H1 (cell line): ENCODE data around the gene ATP2A3. TPM values are rescaled to one million over a fixed set of nuclear protein-coding genes. Genes with fewer than 3 reads are reported as not detected.

ENCODE experiments used
- CTCF ChIA-PET: fragments of 300-600 bp; sonication (Branson Sonifier 250); formaldehyde crosslinking; loops from one replicate; lab custom pipeline; 2021; ENCODE audit not compliant: partially characterized antibody; lab: Charles Lee
- POLR2A ChIA-PET: fragments of 300-600 bp; sonication (Branson Sonifier 250); formaldehyde crosslinking; loops from one replicate; lab custom pipeline; 2021; ENCODE audit warnings: inconsistent platforms; ENCODE audit not compliant: partially characterized antibody; lab: Charles Lee
- DNase-seq, 2 experiments: peaks; one replicate each; pipeline versions ENCODE4 v3.0.0 to v3.0.0-alpha.2; 2010 to 2022; ENCODE audit warnings: low spot score in 2 of 2, low read depth in 1 of 2, mixed read lengths in 1 of 2
- FAIRE-seq: peaks from 2 replicates; lab custom pipeline; 2011; peaks lifted over from hg19 to GRCh38; lab: Jason Lieb, UNC
- H2AFZ ChIP-seq: 2 replicates; pipeline ENCODE4 v1.8.1; 2012; ENCODE audit warnings: low read length, inconsistent platforms
- H2AK5ac ChIP-seq: 2 replicates; pipeline ENCODE4 v1.6.1; 2013; ENCODE audit warnings: low read depth, low read length
- H2BK120ac ChIP-seq: replicated peaks from 2 replicates; pipeline ENCODE3; 2013; ENCODE audit warnings: low read depth, low read length, inconsistent platforms
- H2BK12ac ChIP-seq: 2 replicates; pipeline ENCODE4 v1.6.1; 2013; ENCODE audit warnings: low read depth, low read length
- H2BK15ac ChIP-seq: 2 replicates; pipeline ENCODE4 v1.6.1; 2013; ENCODE audit warnings: low read length
- H2BK20ac ChIP-seq: 2 replicates; pipeline ENCODE4 v1.6.1; 2013; ENCODE audit warnings: low read length
- H2BK5ac ChIP-seq: 2 replicates; pipeline ENCODE4 v1.6.1; 2013; ENCODE audit warnings: low read depth, low read length
- H3K14ac ChIP-seq: 2 replicates; pipeline ENCODE4 v1.6.1; 2013; ENCODE audit warnings: inconsistent platforms; ENCODE audit not compliant: insufficient read length
- H3K18ac ChIP-seq: 2 replicates; pipeline ENCODE4 v1.6.1; 2013; ENCODE audit warnings: low read length; ENCODE audit errors: extremely low read depth
- H3K23ac ChIP-seq: 2 replicates; pipeline ENCODE4 v1.6.1; 2013; ENCODE audit warnings: inconsistent platforms; ENCODE audit not compliant: insufficient read length
- H3K23me2 ChIP-seq: 2 replicates; pipeline ENCODE4 v1.6.1; 2013; ENCODE audit warnings: low read depth, low read length
- H3K27ac ChIP-seq: 2 replicates; pipeline ENCODE4 v1.6.1; 2011; ENCODE audit warnings: low read depth, low read length, inconsistent platforms
- H3K27me3 ChIP-seq, 4 experiments: replicated peaks in 1 of 4; 1 replicate in 1 of 4; 2 replicates in 3 of 4; pipeline versions ENCODE4 v1.6.1 to v1.8.1; 2011 to 2013; ENCODE audit warnings: low read length in 3 of 4, mild to moderate bottlenecking in 3 of 4, inconsistent platforms in 2 of 4, mixed read lengths in 2 of 4, moderate library complexity in 1 of 4; ENCODE audit not compliant: control insufficient read depth in 3 of 4, insufficient read depth in 3 of 4; ENCODE audit errors: extremely low read depth in 1 of 4
- H3K36me3 ChIP-seq, 4 experiments: 2 replicates each; pipeline versions ENCODE4 v1.6.1 to v1.8.1; 2011 to 2013; ENCODE audit warnings: mild to moderate bottlenecking in 4 of 4, low read length in 3 of 4, moderate library complexity in 2 of 4, control low read depth in 1 of 4, inconsistent platforms in 1 of 4; ENCODE audit not compliant: insufficient read depth in 4 of 4, control insufficient read depth in 2 of 4
- H3K4ac ChIP-seq: replicated peaks from 2 replicates; pipeline ENCODE3; 2013; ENCODE audit warnings: low read length, low read depth, mixed read lengths, inconsistent platforms; ENCODE audit not compliant: insufficient read length
- H3K4me1 ChIP-seq, 4 experiments: replicated peaks in 1 of 4; 1 replicate in 1 of 4; 2 replicates in 3 of 4; pipeline versions ENCODE4 v1.6.1 to v1.8.1; 2011 to 2013; ENCODE audit warnings: low read length in 3 of 4, inconsistent platforms in 2 of 4, mixed read lengths in 1 of 4; ENCODE audit not compliant: insufficient read depth in 4 of 4, control insufficient read depth in 3 of 4
- H3K4me2 ChIP-seq, 2 experiments: 2 replicates each; pipeline versions ENCODE4 v1.6.1 to v1.8.1; 2011 to 2013; ENCODE audit warnings: low read depth in 2 of 2, low read length in 2 of 2, control low read depth in 1 of 2, inconsistent platforms in 1 of 2, mild to moderate bottlenecking in 1 of 2; ENCODE audit not compliant: insufficient read depth in 1 of 2
- H3K4me3 ChIP-seq, 4 experiments: fragments of 200-600, 300-600 bp in 1 of 4; sonication (generic), shearing (Covaris generic), sonication (Bioruptor Twin) in 1 of 4; 2 replicates each; pipeline versions ENCODE4 v1.5.1 to v1.8.1; 2011 to 2016; ENCODE audit warnings: low read length in 4 of 4, low read depth in 3 of 4, control low read depth in 2 of 4, inconsistent platforms in 2 of 4, mild to moderate bottlenecking in 2 of 4, mixed read lengths in 1 of 4, moderate library complexity in 1 of 4; ENCODE audit not compliant: insufficient read depth in 2 of 4; ENCODE audit errors: extremely low read depth in 1 of 4
- H3K56ac ChIP-seq: replicated peaks from 2 replicates; pipeline ENCODE3; 2013; ENCODE audit warnings: low read depth, mild to moderate bottlenecking, mixed read lengths, low read length, inconsistent platforms; ENCODE audit not compliant: insufficient read length
- H3K79me1 ChIP-seq: 2 replicates; pipeline ENCODE4 v1.6.1; 2013; ENCODE audit warnings: low read depth, low read length, control low read depth
- H3K79me2 ChIP-seq, 2 experiments: 2 replicates each; pipeline versions ENCODE4 v1.6.1 to v1.8.1; 2012 to 2013; ENCODE audit warnings: low read length in 2 of 2, mild to moderate bottlenecking in 2 of 2, inconsistent platforms in 1 of 2; ENCODE audit not compliant: insufficient read depth in 2 of 2, control insufficient read depth in 1 of 2
- H3K9ac ChIP-seq, 4 experiments: replicated peaks in 1 of 4; 1 replicate in 1 of 4; 2 replicates in 3 of 4; pipeline versions ENCODE4 v1.6.1 to v1.8.1; 2011 to 2013; ENCODE audit warnings: low read depth in 3 of 4, low read length in 3 of 4, control low read depth in 2 of 4, mild to moderate bottlenecking in 2 of 4, moderate library complexity in 2 of 4, inconsistent platforms in 1 of 4; ENCODE audit errors: extremely low read depth in 1 of 4
- H3K9me3 ChIP-seq, 2 experiments: 2 replicates each; pipeline versions ENCODE4 v1.6.1 to v1.8.1; 2012 to 2013; ENCODE audit warnings: mild to moderate bottlenecking in 2 of 2, moderate library complexity in 2 of 2, control low read depth in 1 of 2, inconsistent platforms in 1 of 2, low read depth in 1 of 2, low read length in 1 of 2, mixed read lengths in 1 of 2; ENCODE audit not compliant: insufficient read depth in 2 of 2
- H4K20me1 ChIP-seq, 2 experiments: replicated peaks in 1 of 2; 2 replicates each; pipeline versions ENCODE3 to v1.8.1; 2011 to 2013; ENCODE audit warnings: inconsistent platforms in 2 of 2, low read length in 2 of 2, mild to moderate bottlenecking in 1 of 2; ENCODE audit not compliant: insufficient read depth in 2 of 2, control insufficient read depth in 1 of 2
- H4K5ac ChIP-seq: 2 replicates; pipeline ENCODE4 v1.6.1; 2013; ENCODE audit warnings: low read length, low read depth, mixed read lengths, inconsistent platforms; ENCODE audit not compliant: insufficient read length
- H4K8ac ChIP-seq: 2 replicates; pipeline ENCODE4 v1.8.0; 2013; ENCODE audit warnings: mild to moderate bottlenecking, moderate library complexity, low read length, inconsistent platforms; ENCODE audit not compliant: insufficient read depth; ENCODE audit errors: extremely low read depth
- H4K91ac ChIP-seq: replicated peaks from 2 replicates; pipeline ENCODE3; 2013; ENCODE audit warnings: low read length, mixed read lengths, inconsistent platforms; ENCODE audit not compliant: insufficient read length
- SIRT6 ChIP-seq: IDR thresholded peaks from one replicate; pipeline ENCODE4 v1.7.1; 2012; ENCODE audit warnings: low read length, inconsistent platforms
- WGBS, 2 experiments: shearing (Covaris generic) in 1 of 2; methylation state at CpG; one replicate each; pipeline versions ENCODE4 v1.1.6 to v1.1.7; 2013 to 2015; ENCODE audit warnings: low lambda C conversion rate in 2 of 2, mixed read lengths in 2 of 2, inconsistent platforms in 1 of 2, low coverage in 1 of 2, missing lambda C conversion rate in 1 of 2; ENCODE audit not compliant: insufficient replicate concordance in 2 of 2, insufficient coverage in 1 of 2, insufficient read length in 1 of 2; ENCODE audit errors: extremely low coverage in 1 of 2, missing lambda C conversion rate in 1 of 2; 5-methylcytosine and 5-hydroxymethylcytosine counted together
- polyA plus RNA-seq, 7 experiments: library from polyadenylated mRNA; depleted of rRNA in 3 of 7; stranded (reverse) in 5 of 7; unstranded in 2 of 7; fragments of >200 nt in 5 of 7; fragments of 200-250 nt in 2 of 7; gene quantifications; 1 replicate in 5 of 7; 2 replicates in 1 of 7; 4 replicates in 1 of 7; pipeline versions ENCODE4 v1.2.1 to v1.2.3, GENCODE V29; 2011 to 2013; ENCODE audit warnings: missing spikeins in 2 of 7, mixed read lengths in 2 of 7
- total RNA-seq: library from RNA; stranded (reverse); fragmentation: NEBNext Ultra II Directional; extraction: Animal tissue kit (Norgen Biotek cat#: 25700); gene quantifications from 2 replicates; pipeline ENCODE4 v1.2.1, GENCODE V29; 2021

The ATP2A3 gene
- total and polyA plus RNA-seq, 2 of the 8 experiments (the other 6 are each of a cell fraction or from before 2014, with no cell fraction given): 18.4 to 32.5 TPM

GRCh38 chr17:3983606-3984484 lies 19.6 kb upstream of the ATP2A3 start:
- peak overlapping the region; percentile 87; the same call in 1 of the 2 replicates for H2BK12ac ChIP-seq
- no peak for FAIRE-seq
- no peak overlapping the region for H3K27ac ChIP-seq
- H2AK5ac ChIP-seq: peak overlapping the region; percentile 46; the same call in 1 of the 2 replicates
- CTCF ChIA-PET: interaction anchor here (0.6 kb wide), 1 partner anchor 192 kb away, joined by 3 read pairs; no protein-coding TSS in a partner anchor
- no peaks in the 10 kb centered on the region for H4K20me1 ChIP-seq
- no peak overlapping the region for H3K4me2 ChIP-seq
- no peak for TF ChIP-seq SIRT6
- H3K4me3 ChIP-seq: no peak overlapping the region
- no peaks in the 10 kb centered on the region for H3K9me3 ChIP-seq
- H2AFZ ChIP-seq: no peak overlapping the region; the same call in 1 of the 2 replicates
- no peak for DNase-seq
- H2BK120ac ChIP-seq: no peak overlapping the region
- H3K14ac ChIP-seq: no peak overlapping the region
- peak overlapping the region; percentile 78 for H4K91ac ChIP-seq
- H3K4me1 ChIP-seq: peaks cover 4 to 23% (median 15%) of the 10 kb centered on the region in 4 experiments
- WGBS, 2 experiments: 84% methylated on average over 18 of the region's 18 CpGs; no CpG with 5 or more reads in 1 of the 2 experiments
- no peak overlapping the region for H3K9ac ChIP-seq
- POLR2A ChIA-PET: no interaction called here
- H4K5ac ChIP-seq: peak overlapping the region; percentile 34
- H3K79me2 ChIP-seq: no peaks in the 10 kb centered on the region
- no peak overlapping the region for H3K4ac ChIP-seq
- no peak overlapping the region for H3K56ac ChIP-seq
- H3K23ac ChIP-seq: no peak overlapping the region
- H3K36me3 ChIP-seq: no peaks in the 10 kb centered on the region
- peak overlapping the region; percentile 60; the same call in 1 of the 2 replicates for H3K18ac ChIP-seq
- no peaks in the 10 kb centered on the region for H3K23me2 ChIP-seq
- H3K27me3 ChIP-seq: no peaks in the 10 kb centered on the region
- H2BK5ac ChIP-seq: peak overlapping the region; percentile 60; the same call in 1 of the 2 replicates
- H2BK20ac ChIP-seq: 0 out of 2 replicates have a peak overlapping the region, but pooled peaks have one; percentile 13
- no peak overlapping the region for H2BK15ac ChIP-seq
- no peaks in the 10 kb centered on the region for H3K79me1 ChIP-seq
- H4K8ac ChIP-seq: 0 out of 2 replicates have a peak overlapping the region, but pooled peaks have one; percentile 57
